ENCODE results near the gene LMOD1. TPM values are rescaled to one million over a fixed set of nuclear protein-coding genes. Genes with fewer than 3 reads are reported as not detected.

Gene LMOD1
- total and polyA plus RNA-seq, 2 of the 8 experiments (the other 6 are each of a cell fraction or from before 2014, with no cell fraction given), result 0.77 to 1.4 TPM

- H3K9ac ChIP-seq (replicated peaks in 1 of 4; ENCODE audit: extremely low read depth in 1 of 4, low read depth in 3 of 4, low read length in 3 of 4), result no peak overlapping the region
- no peak for TF ChIP-seq TAF1 (IDR thresholded peaks at IDR 0.05; ENCODE audit: low read depth, low read length)
- POLR2A ChIA-PET (ENCODE audit: partially characterized antibody), result interaction anchor here (1.0 to 1.2 kb wide), 2 partner anchors 11 to 21 kb away, joined by 3 read pairs; no protein-coding TSS in a partner anchor
- no peak overlapping the region for H2BK12ac ChIP-seq (ENCODE audit: low read depth, low read length)
- no peak overlapping the region for H2BK5ac ChIP-seq (ENCODE audit: low read depth, low read length)
- H3K9me3 ChIP-seq (ENCODE audit: insufficient read depth in 2 of 2, low read depth in 1 of 2, low read length in 1 of 2), result no peaks in the 10 kb centered on the region
- H2BK20ac ChIP-seq (ENCODE audit: low read length), result no peak overlapping the region
- no peaks in the 10 kb centered on the region for H3K79me2 ChIP-seq (ENCODE audit: control insufficient read depth in 1 of 2, insufficient read depth in 2 of 2, low read length in 2 of 2)
- H3K79me1 ChIP-seq (ENCODE audit: low read depth, low read length), result no peaks in the 10 kb centered on the region
- peaks cover 0 to 15% (median 13%) of the 10 kb centered on the region in 4 experiments; a peak in 6 of 7 replicates for H3K27me3 ChIP-seq (replicated peaks in 1 of 4; ENCODE audit: control insufficient read depth in 3 of 4, extremely low read depth in 1 of 4, insufficient read depth in 3 of 4, low read length in 3 of 4)
- peaks cover 2 to 15% (median 5%) of the 10 kb centered on the region in 4 experiments; a peak in 6 of 7 replicates for H3K4me1 ChIP-seq (replicated peaks in 1 of 4; ENCODE audit: control insufficient read depth in 3 of 4, insufficient read depth in 4 of 4, low read length in 3 of 4)
- no peak overlapping the region for H3K4me2 ChIP-seq (ENCODE audit: insufficient read depth in 1 of 2, low read depth in 2 of 2, low read length in 2 of 2)
- H4K5ac ChIP-seq (ENCODE audit: insufficient read length, low read depth, low read length), result no peak overlapping the region
- no peaks in the 10 kb centered on the region for H3K36me3 ChIP-seq (ENCODE audit: control insufficient read depth in 2 of 4, insufficient read depth in 4 of 4, low read length in 3 of 4)
- H3K56ac ChIP-seq (replicated peaks; ENCODE audit: insufficient read length, low read depth, low read length), result no peak overlapping the region
- peaks cover 8% of the 10 kb centered on the region for H3K23me2 ChIP-seq (ENCODE audit: low read depth, low read length)
- no peak overlapping the region for H4K8ac ChIP-seq (ENCODE audit: extremely low read depth, insufficient read depth, low read length)
- CTCF ChIA-PET (ENCODE audit: partially characterized antibody), result interaction anchor here (0.7 to 3.4 kb wide), 14 partner anchors 8 to 501 kb away, joined by 3 to 19 read pairs (median 3); no protein-coding TSS in a partner anchor
- H2AK5ac ChIP-seq (ENCODE audit: low read depth, low read length), result peak overlapping the region; percentile 19; the same call in 1 of the 2 replicates
- H3K4me3 ChIP-seq (ENCODE audit: extremely low read depth in 1 of 4, insufficient read depth in 2 of 4, low read depth in 3 of 4, low read length in 4 of 4), result no peak overlapping the region
- no peak overlapping the region for H3K27ac ChIP-seq (ENCODE audit: low read depth, low read length)
- no peaks in the 10 kb centered on the region for H4K20me1 ChIP-seq (replicated peaks in 1 of 2; ENCODE audit: control insufficient read depth in 1 of 2, insufficient read depth in 2 of 2, low read length in 2 of 2)
- 0 out of 2 replicates have a peak overlapping the region, but pooled peaks have one; percentile 61 for H2BK15ac ChIP-seq (ENCODE audit: low read length)
- H2AFZ ChIP-seq (ENCODE audit: low read length), result no peak overlapping the region
- H3K23ac ChIP-seq (ENCODE audit: insufficient read length), result no peak overlapping the region
- H3K14ac ChIP-seq (ENCODE audit: insufficient read length), result no peak overlapping the region
- no peak for FAIRE-seq
- no peak overlapping the region for H4K91ac ChIP-seq (replicated peaks; ENCODE audit: insufficient read length, low read length)
- no peak overlapping the region for H3K4ac ChIP-seq (replicated peaks; ENCODE audit: insufficient read length, low read depth, low read length)
- no peak overlapping the region for H3K18ac ChIP-seq (ENCODE audit: extremely low read depth, low read length)
- DNase-seq (ENCODE audit: low read depth in 1 of 2, low spot score in 2 of 2), result no peak
- no peak overlapping the region for H2BK120ac ChIP-seq (replicated peaks; ENCODE audit: low read depth, low read length)
Measured at GRCh38 chr1:201949491-201949890, 3.1 kb upstream of the LMOD1 start.
